ENCODE measurements around the gene SOX4. TPM values are rescaled to one million over a fixed set of nuclear protein-coding genes. Genes with fewer than 3 reads are reported as not detected.

Gene SOX4
- total RNA-seq, 6 donors from 2014 or later: 16.4 to 23.4 (median 20.7) TPM

GRCh38 chr6:21633511-21634109, 40.1 kb downstream of the SOX4 start:
- 90 to 94% methylated on average over 9 of the region's 9 CpGs for WGBS, 2 donors
- Histone ChIP-seq H3K9me3 (no peaks in the 10 kb centered on the region), H3K27ac (no peak overlapping the region), H3K27me3 (no peaks in the 10 kb centered on the region), H3K4me3 (no peak overlapping the region), H3K36me3 (no peaks in the 10 kb centered on the region), H3K4me1 (no peaks in the 10 kb centered on the region)
- DNase-seq (no peak), ATAC-seq (ENCODE audit: low FRiP score in 2 of 2) (no peak)
- TF ChIP-seq POLR2A (IDR thresholded peaks at IDR 0.05): no peak
- TF ChIP-seq, protein P1, sequence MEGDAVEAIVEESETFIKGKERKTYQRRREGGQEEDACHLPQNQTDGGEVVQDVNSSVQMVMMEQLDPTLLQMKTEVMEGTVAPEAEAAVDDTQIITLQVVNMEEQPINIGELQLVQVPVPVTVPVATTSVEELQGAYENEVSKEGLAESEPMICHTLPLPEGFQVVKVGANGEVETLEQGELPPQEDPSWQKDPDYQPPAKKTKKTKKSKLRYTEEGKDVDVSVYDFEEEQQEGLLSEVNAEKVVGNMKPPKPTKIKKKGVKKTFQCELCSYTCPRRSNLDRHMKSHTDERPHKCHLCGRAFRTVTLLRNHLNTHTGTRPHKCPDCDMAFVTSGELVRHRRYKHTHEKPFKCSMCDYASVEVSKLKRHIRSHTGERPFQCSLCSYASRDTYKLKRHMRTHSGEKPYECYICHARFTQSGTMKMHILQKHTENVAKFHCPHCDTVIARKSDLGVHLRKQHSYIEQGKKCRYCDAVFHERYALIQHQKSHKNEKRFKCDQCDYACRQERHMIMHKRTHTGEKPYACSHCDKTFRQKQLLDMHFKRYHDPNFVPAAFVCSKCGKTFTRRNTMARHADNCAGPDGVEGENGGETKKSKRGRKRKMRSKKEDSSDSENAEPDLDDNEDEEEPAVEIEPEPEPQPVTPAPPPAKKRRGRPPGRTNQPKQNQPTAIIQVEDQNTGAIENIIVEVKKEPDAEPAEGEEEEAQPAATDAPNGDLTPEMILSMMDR (IDR thresholded peaks at IDR 0.05): no peak
- TF ChIP-seq POLR2AphosphoS5 (IDR thresholded peaks at IDR 0.05): no peak

- Histone ChIP-seq H3K36me3 (no peaks in the 10 kb centered on the region), H3K4me3 (no peak overlapping the region), H3K27me3 (no peaks in the 10 kb centered on the region), H3K9me3 (no peaks in the 10 kb centered on the region), H3K4me1 (no peaks in the 10 kb centered on the region), H3K27ac (no peak overlapping the region)
- 58 to 61% methylated on average over 4 of the region's 4 CpGs for WGBS, 2 donors
- ATAC-seq (ENCODE audit: low FRiP score in 2 of 2) (peak; percentile 61 to 68), DNase-seq (no peak)
- TF ChIP-seq EP300 (IDR thresholded peaks at IDR 0.05) (no peak), POLR2A (IDR thresholded peaks at IDR 0.05) (no peak), POLR2AphosphoS5 (IDR thresholded peaks at IDR 0.05) (peak; percentile 31 to 47)
- TF ChIP-seq, protein P1 (IDR thresholded peaks at IDR 0.05): no peak
Measured at GRCh38 chr6:21634582-21634981, 41.0 kb downstream of the SOX4 start.

DNA sequence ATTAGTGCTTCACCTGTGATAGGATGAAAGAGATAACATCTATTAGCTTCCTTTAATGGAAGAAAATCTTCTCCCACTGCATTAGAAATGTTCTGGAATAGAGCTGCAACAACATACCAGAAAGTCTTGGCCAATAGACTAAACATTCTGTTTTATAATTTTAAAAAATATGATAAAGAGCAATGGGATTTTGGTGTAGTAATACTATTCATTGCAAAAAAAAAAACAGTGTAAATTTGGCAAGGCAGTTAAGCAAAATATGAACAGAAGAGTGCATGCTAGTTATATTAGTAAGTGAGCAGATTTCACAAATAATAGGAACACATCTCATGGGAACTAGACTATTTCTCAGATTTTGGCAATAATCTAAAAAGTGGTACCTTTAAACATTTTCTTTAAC, 43.3 kb downstream of the SOX4 start:
- no peak for TF ChIP-seq POLR2AphosphoS5 (IDR thresholded peaks at IDR 0.05)
- TF ChIP-seq, protein P1 (IDR thresholded peaks at IDR 0.05): no peak
- no peak for TF ChIP-seq EP300 (IDR thresholded peaks at IDR 0.05)
- no peak for TF ChIP-seq POLR2A (IDR thresholded peaks at IDR 0.05)
- DNase-seq: no peak
- no peak overlapping the region for H3K4me3 ChIP-seq
- no peaks in the 10 kb centered on the region for H3K9me3 ChIP-seq
- H3K27ac ChIP-seq: no peak overlapping the region
- H3K36me3 ChIP-seq: no peaks in the 10 kb centered on the region
- no peak for ATAC-seq (ENCODE audit: low FRiP score in 2 of 2)
- H3K4me1 ChIP-seq: no peaks in the 10 kb centered on the region
- no peaks in the 10 kb centered on the region for H3K27me3 ChIP-seq

- H3K27ac ChIP-seq: no peak overlapping the region
- H3K4me1 ChIP-seq: no peaks in the 10 kb centered on the region
- no peaks in the 10 kb centered on the region for H3K9me3 ChIP-seq
- H3K36me3 ChIP-seq: no peaks in the 10 kb centered on the region
- ATAC-seq (ENCODE audit: low FRiP score in 2 of 2) (no peak), DNase-seq (no peak)
- 59 to 61% methylated on average over 5 of the region's 5 CpGs for WGBS, 2 donors
- H3K4me3 ChIP-seq: no peak overlapping the region
- no peaks in the 10 kb centered on the region for H3K27me3 ChIP-seq
- TF ChIP-seq, protein P1 (IDR thresholded peaks at IDR 0.05): no peak
- TF ChIP-seq POLR2A (IDR thresholded peaks at IDR 0.05): no peak
- no peak for TF ChIP-seq POLR2AphosphoS5 (IDR thresholded peaks at IDR 0.05)
- no peak for TF ChIP-seq EP300 (IDR thresholded peaks at IDR 0.05)
Measured at GRCh38 chr6:21639316-21639715, 45.8 kb downstream of the SOX4 start.

Small RNAs within 50 kb of the gene (small RNA-seq; reads per million reads assigned to genes)
- 0 reads per million in 4 donors for gene BOLA2P3

Data from upper lobe of left lung (tissue), 6 donors.